Measurements from ENCODE around the gene SNTG2.

SNTG2 gene

GRCh38 chr2:1147873-1148612 lies 197.4 kb downstream of the SNTG2 start:
- no peak for DNase-seq (ENCODE audit: low read depth)

- no peak for DNase-seq (ENCODE audit: low read depth)
These were observed 200.3 kb downstream of the SNTG2 start for GRCh38 chr2:1150724-1151511.

- no peak for DNase-seq (ENCODE audit: low read depth)
These were observed 201.7 kb downstream of the SNTG2 start for GRCh38 chr2:1152375-1152774.

GRCh38 chr2:1153920-1154319 lies 203.3 kb downstream of the SNTG2 start:
- no peak for DNase-seq (ENCODE audit: low read depth)

- DNase-seq (ENCODE audit: low read depth) = no peak
These were observed 204.3 kb downstream of the SNTG2 start for GRCh38 chr2:1154710-1155594.

GRCh38 chr2:1156059-1156458 lies 205.4 kb downstream of the SNTG2 start:
- DNase-seq (ENCODE audit: low read depth) = no peak

- DNase-seq (ENCODE audit: low read depth) = no peak
These were observed 205.9 kb downstream of the SNTG2 start for GRCh38 chr2:1156531-1156930.

GRCh38 chr2:1157107-1157506 lies 206.5 kb downstream of the SNTG2 start:
- DNase-seq (ENCODE audit: low read depth) = no peak

- DNase-seq (ENCODE audit: low read depth) = no peak
These were observed 208.4 kb downstream of the SNTG2 start for GRCh38 chr2:1159013-1159412.

GRCh38 chr2:1162246-1162645 lies 211.6 kb downstream of the SNTG2 start:
- no peak for DNase-seq (ENCODE audit: low read depth)

GRCh38 chr2:1162768-1163584 lies 212.3 kb downstream of the SNTG2 start:
- no peak for DNase-seq (ENCODE audit: low read depth)

GRCh38 chr2:1166976-1167375 lies 216.3 kb downstream of the SNTG2 start:
- DNase-seq (ENCODE audit: low read depth) = no peak

GRCh38 chr2:1168846-1169245 lies 218.2 kb downstream of the SNTG2 start:
- no peak for DNase-seq (ENCODE audit: low read depth)

- no peak for DNase-seq (ENCODE audit: low read depth)
These were observed 218.8 kb downstream of the SNTG2 start for GRCh38 chr2:1169291-1169949.

GRCh38 chr2:1170241-1170640 lies 219.6 kb downstream of the SNTG2 start:
- no peak for DNase-seq (ENCODE audit: low read depth)

GRCh38 chr2:1170711-1171110 lies 220.1 kb downstream of the SNTG2 start:
- DNase-seq (ENCODE audit: low read depth) = no peak

- DNase-seq (ENCODE audit: low read depth) = no peak
These were observed 222.9 kb downstream of the SNTG2 start for GRCh38 chr2:1173528-1173927.

GRCh38 chr2:1181893-1182292 lies 231.2 kb downstream of the SNTG2 start:
- no peak for DNase-seq (ENCODE audit: low read depth)

- no peak for DNase-seq (ENCODE audit: low read depth)
These were observed 232.7 kb downstream of the SNTG2 start for GRCh38 chr2:1183300-1183699.

GRCh38 chr2:1186421-1186820 lies 235.8 kb downstream of the SNTG2 start:
- DNase-seq (ENCODE audit: low read depth) = no peak

- no peak for DNase-seq (ENCODE audit: low read depth)
These were observed 236.5 kb downstream of the SNTG2 start for GRCh38 chr2:1187189-1187588.

All from stimulated activated CD8-positive, alpha-beta memory T cell treated with anti-CD3 and anti-CD28 coated beads, Interleukin-15, amount 100 ng/mL, for 24 hours (primary cell).